ENCODE data around the gene IQCF5. TPM values are rescaled to one million over a fixed set of nuclear protein-coding genes. Genes with fewer than 3 reads are reported as not detected.

The IQCF5 gene
- total and polyA plus RNA-seq, 9 of the 15 experiments (the other 6 are each of a cell fraction or from before 2014, with no cell fraction given), result not detected

GRCh38 chr3:51904034-51904823 is 28.8 kb upstream of the IQCF5 start:
- in situ Hi-C loops (cut with MboI), result no loop called here
- ChIA-PET POLR2A (no interaction called here), CTCF (ENCODE audit: low intra/inter-chr PET ratio) (no interaction called here)
- Histone ChIP-seq H4K20me1 (replicated peaks; ENCODE audit: control insufficient read depth, insufficient read depth, low read length) (no peaks in the 10 kb centered on the region), H3K36me3 (ENCODE audit: control insufficient read depth, insufficient read depth, low read length) (no peaks in the 10 kb centered on the region), H3K79me2 (ENCODE audit: control insufficient read depth, insufficient read depth, low read length) (no peaks in the 10 kb centered on the region), H3K9me1 (ENCODE audit: control insufficient read depth, insufficient read depth, low read length) (no peaks in the 10 kb centered on the region), H3K4me1 (replicated peaks in 1 of 2; ENCODE audit: control insufficient read depth in 2 of 2, insufficient read depth in 2 of 2, low read length in 2 of 2) (no peaks in the 10 kb centered on the region), H2AFZ (ENCODE audit: low read depth, low read length) (no peak overlapping the region), H3K27ac (ENCODE audit: extremely low read depth, low read depth, low read length) (no peak overlapping the region), H3K4me2 (ENCODE audit: insufficient read depth, low read length) (no peak overlapping the region), H3K4me3 (no peak overlapping the region), H3K9ac (ENCODE audit: insufficient read depth in 1 of 2, low read depth in 2 of 2, low read length in 2 of 2) (no peak overlapping the region), H3K27me3 (ENCODE audit: control insufficient read depth in 2 of 2, insufficient read depth in 2 of 2, low read length in 2 of 2) (no peaks in the 10 kb centered on the region; a peak in 1 of 5 replicates), H3K9me3 (replicated peaks; ENCODE audit: control insufficient read depth, insufficient read depth, low read depth, low read length) (no peaks in the 10 kb centered on the region)
- DNase-seq (ENCODE audit: extremely low read depth in 1 of 4, low spot score in 3 of 4), result no peak
- FAIRE-seq, result no peak
- intact Hi-C loops (cut with micrococcal nuclease), result no loop called here
- BruUV-seq (replicated peaks), result no TSS peak
- ATAC-seq, result no peak
- peak; percentile 49 for TF ChIP-seq C11orf30 (IDR thresholded peaks at IDR 0.05; ENCODE audit: low read depth)
- no peak for TF ChIP-seq ZNF280A (IDR thresholded peaks at IDR 0.05; ENCODE audit: low read depth, partially characterized antibody)
- TF ChIP-seq ZNF408 (CRISPR knock-in tag; IDR thresholded peaks at IDR 0.05; ENCODE audit: low read depth), result no peak
- TF ChIP-seq MAFF (IDR thresholded peaks at IDR 0.05; ENCODE audit: low read length), result peak; percentile 51
- peak; percentile 42; the same call in 1 of the 2 replicates for TF ChIP-seq MAFG (tag; conservative IDR thresholded peaks at IDR 0.05)
- TF ChIP-seq MAFK (IDR thresholded peaks at IDR 0.05; ENCODE audit: low read length), result peak; percentile 50; the same call in 1 of the 2 replicates
- no peak for TF ChIP-seq RERE (CRISPR knock-in tag; IDR thresholded peaks at IDR 0.05; ENCODE audit: borderline replicate concordance)
- peak; percentile 46 for TF ChIP-seq ZNF316 (IDR thresholded peaks at IDR 0.05)
- no peak for TF ChIP-seq TARDBP (IDR thresholded peaks at IDR 0.05)
- 0% methylated on average over 1 of the region's 2 CpGs for WGBS (ENCODE audit: insufficient coverage, low coverage, missing lambda C conversion rate)

Data from K562 (cell line).